HG03558 (cell line): ENCODE results near the gene ERC1.
"Not testable (repeated sequence)": the region's sequence is repeated elsewhere in the genome, so short reads cannot be mapped to it uniquely, and the experiment has no call there.

ENCODE experiments used
- ATAC-seq: cut with Tn5 transposase; IDR thresholded peaks from one replicate; pipeline ENCODE4 v1.9.1; 2021; ENCODE audit warnings: moderate number of reproducible peaks; ENCODE audit not compliant: unreplicated experiment; ENCODE audit errors: extremely low read depth

The ERC1 gene

DNA sequence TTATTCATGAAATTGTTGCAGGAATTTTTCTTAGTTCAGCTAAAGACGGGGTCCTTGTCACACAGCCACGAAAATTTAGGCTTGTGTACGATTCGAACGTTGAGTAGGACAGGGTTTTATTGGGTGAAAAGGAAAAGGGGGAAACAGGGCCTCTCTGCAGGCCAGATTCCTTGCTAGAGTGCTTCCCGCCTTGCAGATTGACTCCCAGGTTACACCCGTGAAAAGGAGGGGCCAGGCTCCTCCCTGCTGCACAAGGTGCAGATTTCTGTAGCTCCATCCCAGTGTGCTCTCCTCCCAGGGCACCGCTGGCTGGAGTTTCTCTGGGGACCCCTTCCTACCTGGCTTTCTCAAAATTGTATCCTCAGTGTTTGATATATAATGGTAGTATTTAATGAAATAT, 221.5 kb downstream of the ERC1 start:
- ATAC-seq = no peak

DNA sequence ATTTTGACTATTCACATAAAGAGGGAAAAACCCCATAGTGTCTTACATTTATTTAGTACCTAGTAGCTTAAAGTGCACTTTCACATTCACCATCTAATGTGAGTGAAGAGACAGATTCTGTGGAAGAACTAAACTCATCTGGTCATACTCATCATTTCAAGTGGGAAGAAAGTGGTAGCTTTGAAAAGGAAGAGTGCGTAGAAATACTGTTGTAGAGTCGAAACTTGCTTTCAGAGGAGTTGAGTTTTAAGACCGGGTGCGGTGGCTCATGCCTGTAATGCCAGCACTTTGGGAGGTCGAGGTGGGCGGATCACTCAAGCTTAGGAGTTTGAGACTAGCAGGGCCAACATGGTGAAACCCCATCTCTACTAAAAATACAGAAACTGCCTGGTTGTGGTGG, 222.2 kb downstream of the ERC1 start:
- ATAC-seq = no peak

DNA sequence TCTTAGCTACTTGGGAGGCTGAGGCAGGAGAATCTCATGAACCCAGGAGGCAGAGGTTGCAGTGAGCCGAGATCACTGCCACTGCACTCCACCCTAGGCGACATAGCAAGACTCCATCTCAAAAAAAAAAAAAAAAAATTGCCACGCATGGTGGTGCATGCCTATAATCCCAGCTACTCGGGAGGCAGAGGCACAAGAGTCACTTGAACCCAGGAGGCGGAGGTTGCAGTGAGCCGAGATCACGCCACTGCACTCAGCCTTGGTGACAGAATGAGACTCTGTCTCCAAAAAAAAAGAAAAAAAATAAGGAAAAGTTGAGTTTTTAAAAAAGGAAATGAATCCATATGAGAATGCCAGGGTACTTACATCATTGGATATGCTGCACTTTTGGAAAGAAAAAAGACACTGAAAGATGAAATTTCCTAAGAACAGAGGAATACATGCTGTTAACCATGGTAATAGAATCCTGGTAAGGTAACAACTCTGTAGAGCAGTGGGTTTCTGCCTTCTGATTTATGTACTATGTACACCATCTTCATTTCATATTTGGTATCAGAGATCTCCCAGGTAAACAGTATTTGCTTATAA, 222.7 kb downstream of the ERC1 start:
- ATAC-seq = no peak

- no peak for ATAC-seq
Observed at GRCh38 chr12:1216560-1216959, 225.5 kb downstream of the ERC1 start.

DNA sequence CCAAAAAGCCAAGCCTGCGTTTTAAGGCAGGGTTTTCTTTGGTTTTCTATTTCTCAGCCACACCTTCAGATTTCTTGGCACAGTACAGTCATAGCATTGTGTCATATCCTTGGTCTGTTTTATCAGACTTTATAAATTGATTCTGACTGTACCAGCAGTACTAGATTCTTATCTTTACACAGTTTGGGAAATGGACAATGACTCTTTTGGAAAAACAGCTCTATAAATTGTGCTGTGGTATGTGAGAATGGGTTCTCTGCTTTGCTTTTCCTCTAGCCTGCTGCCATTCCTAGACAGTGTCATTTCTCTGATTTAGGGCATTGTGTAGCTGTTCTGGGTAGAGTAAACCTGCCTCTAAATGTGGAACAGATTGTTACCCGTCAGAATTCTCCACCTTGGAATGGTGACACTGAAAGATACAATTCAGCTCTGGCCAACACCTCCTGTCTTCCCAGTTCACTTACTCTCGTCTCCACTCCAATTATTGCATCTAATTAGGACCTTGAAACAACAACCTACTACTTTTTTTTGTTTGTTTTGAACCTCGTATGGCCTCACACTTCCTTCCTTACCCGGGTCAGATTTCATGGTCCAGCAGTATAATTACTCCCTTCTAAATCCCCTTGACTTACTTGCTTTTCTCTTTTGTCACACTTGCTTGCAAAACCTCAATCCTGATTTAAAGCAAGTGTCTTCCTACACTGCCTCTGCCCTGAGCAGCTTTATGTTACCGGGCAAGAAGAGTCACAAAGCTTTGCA, 226.3 kb downstream of the ERC1 start:
- ATAC-seq = no peak

GRCh38 chr12:1218369-1218768, 227.3 kb downstream of the ERC1 start:
- no peak for ATAC-seq

- no peak for ATAC-seq
Observed at GRCh38 chr12:1220127-1221092, 229.4 kb downstream of the ERC1 start.

GRCh38 chr12:1222858-1223639, 232.0 kb downstream of the ERC1 start:
- ATAC-seq = no peak

- ATAC-seq = no peak
Observed at GRCh38 chr12:1226951-1227350, 235.9 kb downstream of the ERC1 start.

DNA sequence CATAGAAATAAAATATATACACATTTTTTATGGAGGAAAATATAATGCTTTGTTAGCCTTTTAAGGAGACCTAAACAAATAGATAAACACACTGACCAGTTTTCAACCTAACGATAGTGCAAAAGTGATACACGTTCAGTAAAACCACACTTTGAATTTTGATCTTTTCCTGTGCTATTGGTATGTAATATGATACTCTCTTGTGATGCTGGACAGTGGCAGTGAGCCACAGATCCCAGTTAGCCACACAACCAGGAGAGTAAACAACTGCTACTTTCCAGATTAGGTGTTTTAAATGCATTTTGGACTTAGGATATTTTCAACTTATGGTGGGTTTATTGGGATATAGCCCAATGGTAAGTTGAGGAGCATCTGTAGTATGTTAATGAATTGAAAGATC, 243.1 kb downstream of the ERC1 start:
- ATAC-seq = no peak

- ATAC-seq = no peak
Observed at GRCh38 chr12:1246637-1247036, 255.6 kb downstream of the ERC1 start.

DNA sequence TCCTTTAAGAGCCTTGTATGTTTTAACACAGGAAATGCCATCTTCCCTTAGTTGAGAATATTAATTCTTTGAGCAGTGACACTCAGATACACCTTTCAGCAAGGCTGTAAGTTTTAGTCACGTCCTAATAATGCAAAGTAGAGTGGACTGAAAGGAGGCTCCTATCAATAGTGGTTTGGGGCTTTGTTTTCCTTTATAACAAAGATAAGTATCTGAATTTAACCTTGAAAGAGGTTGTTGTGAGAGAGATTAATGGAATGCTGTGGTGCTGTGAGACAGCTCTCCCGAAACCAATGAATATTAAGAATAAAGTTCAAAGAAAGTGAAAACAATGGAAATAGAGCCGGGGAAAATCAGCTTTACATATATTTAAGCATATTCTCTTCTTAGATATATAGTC, 259.6 kb downstream of the ERC1 start:
- ATAC-seq = no peak

DNA sequence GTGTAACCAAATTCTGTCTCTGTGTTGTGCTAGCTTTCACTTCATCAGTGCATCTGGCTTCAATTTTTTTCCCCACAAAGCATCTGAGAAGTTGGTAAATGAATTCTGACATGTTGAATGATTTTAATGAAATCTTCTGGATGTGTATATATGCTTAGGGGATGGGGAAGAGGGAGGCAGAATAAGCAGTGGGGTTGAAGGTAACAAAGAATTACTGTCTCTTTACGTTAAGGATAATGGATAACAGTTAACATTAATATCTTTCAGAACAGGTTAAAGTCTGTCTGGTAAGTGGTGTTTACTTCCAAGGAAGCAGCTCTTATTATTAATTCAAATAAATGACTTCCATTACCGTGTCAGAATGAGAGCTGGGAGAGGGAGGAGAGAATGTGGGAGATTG, 261.7 kb downstream of the ERC1 start:
- ATAC-seq = no peak

- not testable (repeated sequence) for ATAC-seq
Observed at GRCh38 chr12:1255125-1255524, 264.1 kb downstream of the ERC1 start.

DNA sequence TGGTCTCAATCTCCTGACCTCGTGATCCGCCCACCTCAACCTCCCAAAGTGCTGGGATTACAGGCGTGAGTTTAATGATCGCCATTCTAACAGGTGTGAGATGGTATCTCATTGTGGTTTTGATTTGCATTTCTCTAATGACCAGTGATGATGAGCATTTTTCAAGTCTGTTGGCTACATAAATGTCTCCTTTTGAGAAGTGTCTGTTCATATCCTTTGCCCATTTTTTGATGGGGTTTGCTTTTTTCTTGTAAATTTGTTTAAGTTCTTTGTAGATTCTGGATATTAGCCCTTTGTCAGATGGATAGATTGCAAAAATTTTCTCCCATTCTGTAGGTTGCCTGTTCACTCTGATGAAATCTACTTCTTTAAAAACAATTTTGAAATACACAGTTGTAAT, 264.8 kb downstream of the ERC1 start:
- not testable (repeated sequence) for ATAC-seq

DNA sequence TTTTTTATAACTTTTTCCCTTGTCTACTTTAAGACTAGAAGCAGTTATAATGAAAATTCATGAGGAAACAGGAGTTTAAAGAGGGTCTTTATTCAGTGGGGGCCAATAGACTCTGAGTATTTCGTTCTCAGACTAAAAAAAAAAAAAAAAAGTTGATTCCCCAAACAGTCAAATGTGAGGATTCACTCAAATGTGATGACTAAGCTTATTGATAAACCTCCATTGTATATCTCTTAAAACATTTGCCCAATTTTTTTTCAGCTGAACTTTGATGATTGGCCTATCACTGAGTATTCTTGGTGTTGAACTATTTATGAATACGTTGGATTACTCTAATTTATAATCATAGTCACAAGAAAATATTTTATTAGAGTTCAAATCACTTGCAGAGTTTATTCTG, 265.3 kb downstream of the ERC1 start:
- ATAC-seq = no peak

DNA sequence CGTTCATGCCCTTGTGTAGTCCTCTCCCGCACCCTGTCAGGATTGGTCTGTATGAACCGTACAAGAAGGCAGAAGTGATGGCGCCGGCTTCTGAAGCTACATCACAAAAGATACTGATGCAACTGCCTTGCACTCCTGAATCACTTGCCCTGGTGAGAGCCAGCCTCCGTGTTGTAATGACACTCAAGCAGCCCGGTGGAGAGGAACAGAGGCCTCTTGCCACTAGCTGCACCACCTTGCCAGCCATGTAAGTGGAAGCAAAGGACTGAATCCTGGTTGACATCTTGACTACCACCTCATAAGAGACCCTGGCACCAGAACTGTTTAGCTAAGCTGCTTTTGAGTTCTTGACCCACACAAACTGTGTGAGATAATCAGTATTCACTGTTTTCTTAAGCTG, 266.0 kb downstream of the ERC1 start:
- no peak for ATAC-seq

DNA sequence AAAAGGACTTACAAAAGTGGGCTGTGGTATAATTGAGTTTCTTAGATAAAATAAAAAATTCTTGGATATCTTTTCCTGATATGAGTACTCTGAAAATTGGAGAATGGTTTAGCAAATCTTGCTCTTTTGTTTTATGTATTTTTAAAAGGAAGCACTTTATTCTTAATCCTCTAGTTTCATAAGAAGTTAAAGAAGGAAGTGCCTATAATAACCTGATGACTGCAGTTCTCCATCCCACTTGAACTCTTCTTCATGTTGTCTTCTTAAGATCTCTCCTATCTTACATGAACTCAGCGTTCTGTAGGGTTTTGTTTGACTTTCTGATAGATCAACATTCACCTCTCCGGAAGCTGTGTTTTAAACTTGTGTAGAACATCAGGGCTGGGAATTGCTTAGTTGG, 271.0 kb downstream of the ERC1 start:
- no peak for ATAC-seq

DNA sequence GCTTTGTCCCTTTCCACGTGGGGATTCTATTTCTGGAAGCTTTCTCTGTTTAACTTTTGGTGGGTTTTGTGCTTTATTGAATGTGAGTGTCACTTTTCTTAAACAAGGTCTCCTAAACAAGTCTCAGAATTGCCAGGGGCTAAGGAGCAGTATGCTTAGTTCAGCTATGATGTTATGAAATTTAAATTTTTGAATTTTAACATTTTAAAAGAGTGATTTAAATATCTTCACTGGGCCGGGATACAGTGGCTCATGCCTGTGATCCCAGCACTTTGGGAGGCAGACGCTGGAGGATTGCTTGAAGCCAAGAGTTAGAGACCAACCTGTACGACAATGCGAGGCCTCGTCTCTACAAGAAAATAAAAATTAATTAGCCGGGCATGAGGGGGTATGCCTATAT, 276.2 kb downstream of the ERC1 start:
- ATAC-seq = no peak

GRCh38 chr12:1272142-1272541, 281.1 kb downstream of the ERC1 start:
- ATAC-seq = no peak
